GM18505 (cell line): ENCODE results near the gene SEMA4G.

Experiments
- ATAC-seq: cut with Tn5 transposase; IDR thresholded peaks from one replicate; pipeline ENCODE4 v1.9.1; 2021; ENCODE audit not compliant: unreplicated experiment
- POLR2A ChIP-seq: IDR thresholded peaks from 4 replicates; pipeline ENCODE4 v1.6.1; 2011; ENCODE audit warnings: borderline replicate concordance; ENCODE audit not compliant: insufficient read depth, insufficient read length; ENCODE audit errors: extremely low read depth

The SEMA4G gene

GRCh38 chr10:100977436-100977835 is 8.1 kb downstream of the SEMA4G start:
- ATAC-seq = no peak
- TF ChIP-seq POLR2A = no peak

GRCh38 chr10:100978121-100978900 is 9.0 kb downstream of the SEMA4G start:
- no peak for TF ChIP-seq POLR2A
- no peak for ATAC-seq

GRCh38 chr10:100978901-100979195 is 9.5 kb downstream of the SEMA4G start:
- no peak for TF ChIP-seq POLR2A
- ATAC-seq = no peak

GRCh38 chr10:100979791-100980272 is 10.5 kb downstream of the SEMA4G start:
- ATAC-seq = no peak
- no peak for TF ChIP-seq POLR2A

GRCh38 chr10:100980311-100980710 is 11.0 kb downstream of the SEMA4G start:
- ATAC-seq = no peak
- TF ChIP-seq POLR2A = no peak

- ATAC-seq = no peak
- TF ChIP-seq POLR2A = no peak
These were observed 11.4 kb downstream of the SEMA4G start for GRCh38 chr10:100980711-100981110.

GRCh38 chr10:100981178-100981772 is 12.0 kb downstream of the SEMA4G start:
- ATAC-seq = no peak
- no peak for TF ChIP-seq POLR2A

GRCh38 chr10:100982916-100983830 is 13.9 kb downstream of the SEMA4G start:
- ATAC-seq = no peak
- no peak for TF ChIP-seq POLR2A

- ATAC-seq = no peak
- TF ChIP-seq POLR2A = no peak
These were observed 14.8 kb downstream of the SEMA4G start for GRCh38 chr10:100983868-100984671.

- no peak for TF ChIP-seq POLR2A
These were observed 15.4 kb downstream of the SEMA4G start for GRCh38 chr10:100984672-100985177.

GRCh38 chr10:100985336-100985735 is 16.0 kb downstream of the SEMA4G start:
- no peak for TF ChIP-seq POLR2A
- no peak for ATAC-seq

More at GRCh38 chr10:100984672-100985177, 15.4 kb downstream of the SEMA4G start:
- no peak for ATAC-seq

GRCh38 chr10:100986623-100986951 is 17.3 kb downstream of the SEMA4G start:
- TF ChIP-seq POLR2A = no peak
- ATAC-seq = no peak
